ENCODE data around the gene VSIG4.

The VSIG4 gene

GRCh38 chrX:66046612-66047235, 6.8 kb upstream of the VSIG4 start:
- Histone ChIP-seq H3K9me3 (replicated peaks; ENCODE audit: low read length) (no peaks in the 10 kb centered on the region), H3K4me2 (ENCODE audit: low read length) (no peak overlapping the region), H3K9ac (ENCODE audit: low read depth, low read length) (no peak overlapping the region), H3K27me3 (ENCODE audit: control insufficient read depth, insufficient read depth, low read length) (peaks cover 5% of the 10 kb centered on the region), H3K4me3 (ENCODE audit: low read length) (no peak overlapping the region), H3K4me1 (ENCODE audit: control insufficient read depth, insufficient read depth, low read length) (no peaks in the 10 kb centered on the region), H3K36me3 (ENCODE audit: insufficient read depth, low read length) (no peaks in the 10 kb centered on the region)

GRCh38 chrX:66045894-66046293, 6.0 kb upstream of the VSIG4 start:
- Histone ChIP-seq H3K36me3 (ENCODE audit: insufficient read depth, low read length) (no peaks in the 10 kb centered on the region), H3K4me2 (ENCODE audit: low read length) (no peak overlapping the region), H3K9me3 (replicated peaks; ENCODE audit: low read length) (no peaks in the 10 kb centered on the region), H3K4me3 (ENCODE audit: low read length) (no peak overlapping the region), H3K27me3 (ENCODE audit: control insufficient read depth, insufficient read depth, low read length) (peaks cover 5% of the 10 kb centered on the region), H3K4me1 (ENCODE audit: control insufficient read depth, insufficient read depth, low read length) (no peaks in the 10 kb centered on the region), H3K9ac (ENCODE audit: low read depth, low read length) (no peak overlapping the region)

DNA sequence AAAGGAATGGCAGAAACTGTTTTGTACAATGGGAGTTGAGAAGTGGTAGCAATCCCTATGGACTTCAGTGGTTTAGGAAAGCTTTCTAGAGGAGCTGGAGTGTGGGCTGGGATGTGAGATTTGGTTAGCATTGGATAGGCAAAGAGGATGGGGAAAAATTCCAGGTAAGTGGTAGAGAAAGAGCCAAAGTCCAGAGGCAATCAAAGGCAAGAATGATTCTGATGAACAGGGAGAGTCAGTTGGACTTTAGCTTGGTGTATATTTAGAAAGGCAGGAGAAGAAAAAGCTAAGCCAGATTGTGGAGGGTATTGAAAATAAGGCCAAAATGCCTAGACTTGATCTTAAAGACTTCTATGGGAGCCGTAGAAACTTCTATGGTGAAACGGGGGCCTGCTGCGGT, 3.7 kb upstream of the VSIG4 start:
- no peaks in the 10 kb centered on the region for H3K9me3 ChIP-seq (replicated peaks; ENCODE audit: low read length)
- peaks cover 5% of the 10 kb centered on the region for H3K27me3 ChIP-seq (ENCODE audit: control insufficient read depth, insufficient read depth, low read length)

DNA sequence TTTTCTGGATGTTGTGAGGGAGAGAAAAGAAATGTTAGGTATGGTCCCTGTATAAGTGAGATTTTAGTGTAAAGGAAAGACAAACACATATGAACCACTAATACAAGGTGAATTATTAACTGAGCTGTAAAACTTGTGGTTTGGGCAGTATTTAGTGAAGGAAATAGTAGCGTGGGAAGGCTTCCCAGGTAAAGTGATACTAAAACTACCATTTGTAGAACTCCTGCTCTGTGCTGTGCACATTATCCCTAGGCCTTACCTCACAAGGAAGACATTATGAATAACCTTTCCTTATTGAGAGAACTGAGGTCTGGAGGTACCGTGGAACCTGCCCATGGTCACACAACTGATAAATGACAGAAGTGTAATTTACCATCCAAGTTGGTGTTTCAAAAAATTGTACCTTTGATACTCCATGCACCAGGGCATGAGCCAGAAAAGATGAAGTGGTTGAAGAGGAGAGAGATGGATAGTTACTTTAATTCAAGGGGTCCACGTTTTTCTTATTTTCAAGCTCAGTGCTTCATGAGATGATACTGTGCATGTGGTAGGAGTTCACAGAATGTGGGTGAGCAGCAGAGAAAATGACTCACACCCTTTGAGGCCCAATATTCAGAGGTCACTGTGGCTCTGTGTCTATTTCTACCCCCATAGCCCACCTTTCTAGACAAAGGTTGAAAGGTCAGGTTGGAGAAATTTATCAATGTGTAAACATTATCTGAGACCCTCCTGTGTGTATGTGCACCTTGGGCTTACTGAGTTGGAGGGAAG, 2.6 kb upstream of the VSIG4 start:
- Histone ChIP-seq H3K36me3 (ENCODE audit: insufficient read depth, low read length) (no peaks in the 10 kb centered on the region), H3K27me3 (ENCODE audit: control insufficient read depth, insufficient read depth, low read length) (peaks cover 5% of the 10 kb centered on the region), H3K9me3 (replicated peaks; ENCODE audit: low read length) (no peaks in the 10 kb centered on the region), H3K9ac (ENCODE audit: low read depth, low read length) (no peak overlapping the region), H3K4me3 (ENCODE audit: low read length) (no peak overlapping the region), H3K4me1 (ENCODE audit: control insufficient read depth, insufficient read depth, low read length) (no peaks in the 10 kb centered on the region), H3K4me2 (ENCODE audit: low read length) (no peak overlapping the region)

More for the DNA sequence above, 3.7 kb upstream of the VSIG4 start:
- Histone ChIP-seq H3K36me3 (ENCODE audit: insufficient read depth, low read length) (no peaks in the 10 kb centered on the region), H3K4me1 (ENCODE audit: control insufficient read depth, insufficient read depth, low read length) (no peaks in the 10 kb centered on the region), H3K4me2 (ENCODE audit: low read length) (no peak overlapping the region), H3K9ac (ENCODE audit: low read depth, low read length) (no peak overlapping the region), H3K4me3 (ENCODE audit: low read length) (no peak overlapping the region)

DNA sequence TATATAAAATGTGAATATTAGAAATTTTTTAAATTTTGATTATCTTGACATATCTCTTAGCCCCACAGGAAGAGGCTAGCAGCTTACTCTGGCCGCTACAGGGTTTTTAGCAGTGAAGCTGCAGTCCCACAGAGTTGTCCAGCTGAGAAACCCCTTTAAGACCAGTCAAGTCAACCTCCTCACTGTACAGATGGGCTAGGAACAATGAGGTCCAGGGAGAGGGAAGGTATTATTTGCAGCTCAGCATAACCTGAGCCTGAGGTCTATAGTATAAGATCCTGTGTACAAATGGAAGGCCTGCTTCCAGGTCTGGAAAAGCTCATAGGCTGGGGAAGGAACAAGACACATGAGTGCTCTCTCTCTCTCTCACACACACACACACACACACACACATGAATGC, 1.8 kb downstream of the VSIG4 start:
- no peak overlapping the region for H3K4me2 ChIP-seq (ENCODE audit: low read length)
- no peaks in the 10 kb centered on the region for H3K9me3 ChIP-seq (replicated peaks; ENCODE audit: low read length)
- H3K36me3 ChIP-seq (ENCODE audit: insufficient read depth, low read length), result no peaks in the 10 kb centered on the region
- H3K27me3 ChIP-seq (ENCODE audit: control insufficient read depth, insufficient read depth, low read length), result peaks cover 5% of the 10 kb centered on the region
- no peak overlapping the region for H3K9ac ChIP-seq (ENCODE audit: low read depth, low read length)
- H3K4me3 ChIP-seq (ENCODE audit: low read length), result no peak overlapping the region
- no peaks in the 10 kb centered on the region for H3K4me1 ChIP-seq (ENCODE audit: control insufficient read depth, insufficient read depth, low read length)

GRCh38 chrX:66036231-66036630, 3.6 kb downstream of the VSIG4 start:
- no peaks in the 10 kb centered on the region for H3K36me3 ChIP-seq (ENCODE audit: insufficient read depth, low read length)
- no peak overlapping the region for H3K4me3 ChIP-seq (ENCODE audit: low read length)
- H3K9ac ChIP-seq (ENCODE audit: low read depth, low read length), result no peak overlapping the region
- no peaks in the 10 kb centered on the region for H3K27me3 ChIP-seq (ENCODE audit: control insufficient read depth, insufficient read depth, low read length)
- H3K4me2 ChIP-seq (ENCODE audit: low read length), result no peak overlapping the region
- no peaks in the 10 kb centered on the region for H3K4me1 ChIP-seq (ENCODE audit: control insufficient read depth, insufficient read depth, low read length)
- no peaks in the 10 kb centered on the region for H3K9me3 ChIP-seq (replicated peaks; ENCODE audit: low read length)

GRCh38 chrX:66035667-66036066, 4.2 kb downstream of the VSIG4 start:
- Histone ChIP-seq H3K4me3 (ENCODE audit: low read length) (no peak overlapping the region), H3K9me3 (replicated peaks; ENCODE audit: low read length) (no peaks in the 10 kb centered on the region), H3K4me1 (ENCODE audit: control insufficient read depth, insufficient read depth, low read length) (no peaks in the 10 kb centered on the region), H3K4me2 (ENCODE audit: low read length) (no peak overlapping the region), H3K27me3 (ENCODE audit: control insufficient read depth, insufficient read depth, low read length) (peaks cover 5% of the 10 kb centered on the region), H3K9ac (ENCODE audit: low read depth, low read length) (no peak overlapping the region), H3K36me3 (ENCODE audit: insufficient read depth, low read length) (no peaks in the 10 kb centered on the region)

- no peaks in the 10 kb centered on the region for H3K4me1 ChIP-seq (ENCODE audit: control insufficient read depth, insufficient read depth, low read length)
- no peak overlapping the region for H3K4me2 ChIP-seq (ENCODE audit: low read length)
- H3K36me3 ChIP-seq (ENCODE audit: insufficient read depth, low read length), result no peaks in the 10 kb centered on the region
- H3K9me3 ChIP-seq (replicated peaks; ENCODE audit: low read length), result no peaks in the 10 kb centered on the region
- H3K9ac ChIP-seq (ENCODE audit: low read depth, low read length), result no peak overlapping the region
- peaks cover 6% of the 10 kb centered on the region for H3K27me3 ChIP-seq (ENCODE audit: control insufficient read depth, insufficient read depth, low read length)
- no peak overlapping the region for H3K4me3 ChIP-seq (ENCODE audit: low read length)
Measured at GRCh38 chrX:66030505-66031317, 9.2 kb downstream of the VSIG4 start.

DNA sequence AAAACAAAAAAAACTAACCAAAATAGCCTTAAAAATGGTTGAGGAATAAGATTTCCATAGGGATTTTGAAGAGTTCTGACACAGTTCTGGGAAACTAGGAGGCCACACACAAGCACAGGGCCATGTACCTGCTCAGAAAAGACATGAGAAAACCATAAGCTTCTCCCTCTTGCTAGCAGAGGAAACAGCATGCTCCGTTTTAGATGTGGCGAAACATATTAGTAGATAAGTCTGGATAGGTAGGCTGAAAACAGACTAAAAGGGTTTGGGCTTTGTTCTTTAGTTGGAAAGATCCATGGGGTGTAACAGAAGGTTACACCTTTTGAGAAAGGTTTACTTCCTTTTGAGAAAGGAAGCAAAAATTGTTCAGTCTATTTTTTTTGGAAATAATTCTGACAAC, 10.9 kb downstream of the VSIG4 start:
- Histone ChIP-seq H3K27me3 (ENCODE audit: control insufficient read depth, insufficient read depth, low read length) (peaks cover 6% of the 10 kb centered on the region), H3K9me3 (replicated peaks; ENCODE audit: low read length) (no peaks in the 10 kb centered on the region), H3K4me3 (ENCODE audit: low read length) (no peak overlapping the region), H3K4me1 (ENCODE audit: control insufficient read depth, insufficient read depth, low read length) (no peaks in the 10 kb centered on the region), H3K4me2 (ENCODE audit: low read length) (no peak overlapping the region), H3K9ac (ENCODE audit: low read depth, low read length) (no peak overlapping the region), H3K36me3 (ENCODE audit: insufficient read depth, low read length) (no peaks in the 10 kb centered on the region)

- Histone ChIP-seq H3K4me2 (ENCODE audit: low read length) (no peak overlapping the region), H3K4me1 (ENCODE audit: control insufficient read depth, insufficient read depth, low read length) (no peaks in the 10 kb centered on the region), H3K4me3 (ENCODE audit: low read length) (no peak overlapping the region), H3K27me3 (ENCODE audit: control insufficient read depth, insufficient read depth, low read length) (no peaks in the 10 kb centered on the region), H3K9ac (ENCODE audit: low read depth, low read length) (no peak overlapping the region), H3K9me3 (replicated peaks; ENCODE audit: low read length) (no peaks in the 10 kb centered on the region), H3K36me3 (ENCODE audit: insufficient read depth, low read length) (no peaks in the 10 kb centered on the region)
Measured at GRCh38 chrX:66024570-66024969, 15.3 kb downstream of the VSIG4 start.

- Histone ChIP-seq H3K4me2 (ENCODE audit: low read length) (no peak overlapping the region), H3K9me3 (replicated peaks; ENCODE audit: low read length) (no peaks in the 10 kb centered on the region), H3K36me3 (ENCODE audit: insufficient read depth, low read length) (no peaks in the 10 kb centered on the region), H3K4me3 (ENCODE audit: low read length) (no peak overlapping the region), H3K4me1 (ENCODE audit: control insufficient read depth, insufficient read depth, low read length) (no peaks in the 10 kb centered on the region), H3K27me3 (ENCODE audit: control insufficient read depth, insufficient read depth, low read length) (no peaks in the 10 kb centered on the region), H3K9ac (ENCODE audit: low read depth, low read length) (no peak overlapping the region)
Measured at GRCh38 chrX:66024092-66024467, 15.8 kb downstream of the VSIG4 start.

Measured in skeletal muscle satellite cell (primary cell).